Kidney (tissue), 14 donors: ENCODE measurements around the gene FHIP2A. TPM values are rescaled to one million over a fixed set of nuclear protein-coding genes. Genes with fewer than 3 reads are reported as not detected.

ENCODE experiments used
- DNase-seq, 5 donors: peaks; one replicate each; pipeline ENCODE4 v3.0.0-alpha.2; 2013 to 2020
- FAIRE-seq: peaks from 2 replicates; lab custom pipeline; 2012; peaks lifted over from hg19 to GRCh38; lab: Jason Lieb, UNC
- H3K27ac ChIP-seq, 2 donors: one replicate each; pipeline ENCODE4 v1.7.0; 2013; ENCODE audit warnings: low read depth in 2 of 2, low read length in 2 of 2, inconsistent platforms in 1 of 2
- H3K27me3 ChIP-seq: one replicate; pipeline ENCODE4 v1.7.1; 2013; ENCODE audit warnings: low read length, inconsistent platforms; ENCODE audit not compliant: control insufficient read depth, insufficient read depth
- H3K36me3 ChIP-seq, 3 donors: one replicate each; pipeline versions ENCODE4 v1.7.0 to v1.7.1; 2013; ENCODE audit warnings: low read length in 3 of 3, control low read depth in 1 of 3, inconsistent platforms in 1 of 3; ENCODE audit not compliant: insufficient read depth in 3 of 3, control insufficient read depth in 2 of 3
- H3K4me1 ChIP-seq, 3 donors: one replicate each; pipeline versions ENCODE4 v1.7.0 to v1.7.1; 2013; ENCODE audit warnings: low read length in 3 of 3, inconsistent platforms in 1 of 3, low read depth in 1 of 3; ENCODE audit not compliant: control insufficient read depth in 2 of 3, insufficient read depth in 2 of 3
- H3K4me3 ChIP-seq, 3 donors: one replicate each; pipeline versions ENCODE4 v1.7.0 to v1.8.1; 2013; ENCODE audit warnings: low read length in 3 of 3, control low read depth in 1 of 3, inconsistent platforms in 1 of 3
- H3K9ac ChIP-seq, 3 donors: one replicate each; pipeline versions ENCODE4 v1.7.0 to v1.7.1; 2013; ENCODE audit warnings: low read length in 3 of 3, control low read depth in 1 of 3, inconsistent platforms in 1 of 3
- H3K9me3 ChIP-seq, 3 donors: one replicate each; pipeline versions ENCODE4 v1.7.0 to v1.7.1; 2013; ENCODE audit warnings: low read length in 3 of 3, control low read depth in 1 of 3, inconsistent platforms in 1 of 3; ENCODE audit not compliant: control insufficient read depth in 2 of 3, insufficient read depth in 1 of 3
- intact Hi-C: fragments of 100-400 bp; cut with DNase I; formaldehyde crosslinking; loops from one replicate; pipeline ENCODE4 v1.11.1; 2022
- polyA plus RNA-seq: library from polyadenylated mRNA; stranded (reverse); fragments of 350-450 nt; fragmentation: Illumina TruSeq; extraction: RNeasy Lipid Tissue Mini Kit (QIAGEN cat#74804); gene quantifications from one replicate; pipeline ENCODE4 v1.2.3, GENCODE V29; 2014; ENCODE audit warnings: low read depth, low replicate concordance; ENCODE audit not compliant: insufficient read depth
- total RNA-seq: library from RNA; stranded (reverse); fragmentation: NEBNext Ultra II Directional; extraction: Animal tissue kit (Norgen Biotek cat#: 25700); gene quantifications from one replicate; pipeline ENCODE4 v1.2.1, GENCODE V29; 2021
- TF ChIP-seq, protein P1 (sequence below): IDR thresholded peaks from 3 replicates; pipeline ENCODE4 v1.5.1; 2012; ENCODE audit warnings: mild to moderate bottlenecking, moderate library complexity, borderline replicate concordance; ENCODE audit not compliant: insufficient read depth; ENCODE audit errors: extremely low read depth
- donor health status: control.
- donor health status: control.
- donor health status: control.
- donor health status: control.
- donor health status: control.
- donor health status: DM: yes; HTN: yes; CAD: no.
- donor health status: Normal renal cell carcinoma (clear cell type).

FHIP2A gene
- total and polyA plus RNA-seq, 2 donors from 2014 or later, result 5.2 to 26.2 TPM

DNA sequence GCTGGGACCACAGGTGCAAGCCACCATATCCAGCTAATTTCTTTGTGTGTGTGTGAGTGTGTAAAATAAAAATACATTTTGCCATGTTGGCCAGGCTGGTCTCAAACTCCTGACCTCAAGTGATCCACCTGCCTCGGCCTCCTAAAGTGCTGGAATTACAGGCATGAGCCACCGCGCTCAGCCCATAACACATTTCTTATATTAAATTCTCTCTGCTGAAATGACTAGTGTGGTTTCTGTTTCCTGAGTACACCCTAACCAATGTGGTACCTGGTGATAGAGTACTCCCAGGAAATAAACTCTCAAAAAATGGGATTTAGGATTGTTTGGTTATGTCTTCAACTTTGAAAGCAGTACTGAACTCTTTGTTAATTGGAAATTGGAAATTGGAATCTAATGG, 19.4 kb upstream of the FHIP2A start:
- no peaks in the 10 kb centered on the region for H3K9me3 ChIP-seq
- intact Hi-C loops, result no loop called here
- no peaks in the 10 kb centered on the region for H3K27me3 ChIP-seq

DNA sequence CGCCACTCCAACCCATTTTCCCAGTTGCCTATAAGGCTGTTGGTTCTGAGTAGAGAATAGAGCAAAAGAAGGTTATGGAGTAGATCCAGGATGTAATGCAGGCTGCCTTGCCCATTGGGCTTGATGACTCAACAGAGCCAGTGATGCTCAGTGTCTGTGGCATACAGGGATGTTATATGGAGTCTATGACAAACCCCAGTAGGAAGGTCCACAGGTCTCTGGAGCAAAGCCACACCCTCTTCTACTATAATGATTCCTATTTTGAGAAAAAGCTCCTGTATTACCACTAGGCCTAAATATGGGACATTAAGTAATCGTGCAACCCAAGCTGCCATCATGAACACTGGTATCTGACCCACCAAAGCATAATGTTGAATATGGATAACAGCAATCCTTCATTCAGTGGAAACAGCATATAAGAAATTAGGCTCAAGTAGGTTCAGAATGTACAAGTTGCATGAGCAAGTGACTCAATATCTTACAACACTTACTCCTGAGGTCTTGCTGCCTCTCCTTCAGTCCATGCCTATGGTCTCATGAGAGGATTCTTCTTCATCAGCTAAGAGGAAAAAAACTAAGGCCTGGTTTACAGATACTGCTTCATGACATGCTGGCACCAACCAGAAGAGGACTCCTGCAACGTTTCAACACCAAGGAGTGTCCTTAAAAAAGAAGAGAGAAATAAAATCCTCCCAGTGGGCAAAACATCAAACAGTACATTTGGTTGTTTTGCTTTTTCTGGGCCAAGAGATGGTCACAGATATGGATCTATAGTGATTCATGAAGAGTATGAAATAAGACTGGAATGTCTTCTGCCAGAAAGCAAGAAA, 14.8 kb upstream of the FHIP2A start:
- H3K36me3 ChIP-seq, result no peaks in the 10 kb centered on the region
- no peaks in the 10 kb centered on the region for H3K9me3 ChIP-seq
- no peak overlapping the region for H3K4me3 ChIP-seq
- DNase-seq (no peak), FAIRE-seq (no peak)
- TF ChIP-seq, protein P1, sequence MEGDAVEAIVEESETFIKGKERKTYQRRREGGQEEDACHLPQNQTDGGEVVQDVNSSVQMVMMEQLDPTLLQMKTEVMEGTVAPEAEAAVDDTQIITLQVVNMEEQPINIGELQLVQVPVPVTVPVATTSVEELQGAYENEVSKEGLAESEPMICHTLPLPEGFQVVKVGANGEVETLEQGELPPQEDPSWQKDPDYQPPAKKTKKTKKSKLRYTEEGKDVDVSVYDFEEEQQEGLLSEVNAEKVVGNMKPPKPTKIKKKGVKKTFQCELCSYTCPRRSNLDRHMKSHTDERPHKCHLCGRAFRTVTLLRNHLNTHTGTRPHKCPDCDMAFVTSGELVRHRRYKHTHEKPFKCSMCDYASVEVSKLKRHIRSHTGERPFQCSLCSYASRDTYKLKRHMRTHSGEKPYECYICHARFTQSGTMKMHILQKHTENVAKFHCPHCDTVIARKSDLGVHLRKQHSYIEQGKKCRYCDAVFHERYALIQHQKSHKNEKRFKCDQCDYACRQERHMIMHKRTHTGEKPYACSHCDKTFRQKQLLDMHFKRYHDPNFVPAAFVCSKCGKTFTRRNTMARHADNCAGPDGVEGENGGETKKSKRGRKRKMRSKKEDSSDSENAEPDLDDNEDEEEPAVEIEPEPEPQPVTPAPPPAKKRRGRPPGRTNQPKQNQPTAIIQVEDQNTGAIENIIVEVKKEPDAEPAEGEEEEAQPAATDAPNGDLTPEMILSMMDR, result no peak
- H3K27me3 ChIP-seq, result no peaks in the 10 kb centered on the region
- intact Hi-C loops, result no loop called here
- H3K9ac ChIP-seq, result no peak overlapping the region
- no peaks in the 10 kb centered on the region for H3K4me1 ChIP-seq
- no peak overlapping the region for H3K27ac ChIP-seq

More for the DNA sequence above, 19.4 kb upstream of the FHIP2A start:
- H3K9ac ChIP-seq, result no peak overlapping the region
- no peaks in the 10 kb centered on the region for H3K4me1 ChIP-seq
- H3K4me3 ChIP-seq, result no peak overlapping the region
- FAIRE-seq, result no peak
- H3K36me3 ChIP-seq, result no peaks in the 10 kb centered on the region
- TF ChIP-seq, protein P1, result no peak
- H3K27ac ChIP-seq, result no peak overlapping the region
- no peak for DNase-seq

DNA sequence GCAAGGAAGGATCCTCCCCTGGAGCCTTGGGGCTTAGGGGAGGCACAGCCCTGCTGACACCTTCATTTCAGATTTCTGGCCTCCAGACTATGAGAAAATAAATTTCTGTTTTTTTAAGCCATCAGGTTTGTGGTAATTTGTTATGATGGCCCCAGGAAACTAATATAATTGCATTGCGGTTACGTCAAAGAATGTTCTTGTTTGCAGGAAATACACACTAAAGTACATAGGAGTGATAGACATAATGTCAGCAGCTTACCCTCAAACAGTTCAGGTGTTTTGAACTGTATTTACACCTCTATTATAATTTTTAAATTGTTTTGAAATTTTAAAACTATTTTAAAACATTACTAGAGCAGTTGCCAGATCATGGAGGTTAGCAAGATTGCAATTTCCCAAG, 12.6 kb upstream of the FHIP2A start:
- TF ChIP-seq, protein P1, result no peak
- intact Hi-C loops, result no loop called here
- Histone ChIP-seq H3K36me3 (no peaks in the 10 kb centered on the region), H3K4me1 (no peaks in the 10 kb centered on the region), H3K27ac (no peak overlapping the region), H3K9me3 (no peaks in the 10 kb centered on the region), H3K9ac (no peak overlapping the region), H3K4me3 (no peak overlapping the region), H3K27me3 (no peaks in the 10 kb centered on the region)
- FAIRE-seq (no peak), DNase-seq (no peak)
